ENCODE results near the gene IVD. TPM values are rescaled to one million over a fixed set of nuclear protein-coding genes. Genes with fewer than 3 reads are reported as not detected.

Gene IVD
- total and polyA plus RNA-seq, 2 donors (not counting 1 experiment from before 2014, with no cell fraction given) = 41.7 to 106 TPM

DNA sequence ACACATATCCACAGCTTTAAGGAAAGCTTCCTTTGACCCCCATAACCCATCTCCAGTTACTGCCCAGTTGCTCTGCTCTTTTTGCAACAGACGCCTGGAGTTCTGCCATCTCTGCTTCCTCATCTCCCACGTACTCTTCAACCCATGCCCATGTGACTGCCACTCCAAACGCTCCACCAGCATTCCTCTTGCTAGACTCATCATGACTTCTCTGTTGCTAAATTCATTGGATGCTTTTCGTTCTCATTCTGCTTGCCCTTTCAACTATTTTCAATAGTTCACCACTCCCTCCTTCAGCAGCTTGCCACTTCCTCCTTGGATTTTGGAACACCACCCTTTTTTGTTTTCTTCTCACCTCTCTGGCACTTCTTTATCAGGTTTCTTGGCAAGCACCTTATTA lies 25.7 kb upstream of the IVD start:
- TF ChIP-seq, protein P1, sequence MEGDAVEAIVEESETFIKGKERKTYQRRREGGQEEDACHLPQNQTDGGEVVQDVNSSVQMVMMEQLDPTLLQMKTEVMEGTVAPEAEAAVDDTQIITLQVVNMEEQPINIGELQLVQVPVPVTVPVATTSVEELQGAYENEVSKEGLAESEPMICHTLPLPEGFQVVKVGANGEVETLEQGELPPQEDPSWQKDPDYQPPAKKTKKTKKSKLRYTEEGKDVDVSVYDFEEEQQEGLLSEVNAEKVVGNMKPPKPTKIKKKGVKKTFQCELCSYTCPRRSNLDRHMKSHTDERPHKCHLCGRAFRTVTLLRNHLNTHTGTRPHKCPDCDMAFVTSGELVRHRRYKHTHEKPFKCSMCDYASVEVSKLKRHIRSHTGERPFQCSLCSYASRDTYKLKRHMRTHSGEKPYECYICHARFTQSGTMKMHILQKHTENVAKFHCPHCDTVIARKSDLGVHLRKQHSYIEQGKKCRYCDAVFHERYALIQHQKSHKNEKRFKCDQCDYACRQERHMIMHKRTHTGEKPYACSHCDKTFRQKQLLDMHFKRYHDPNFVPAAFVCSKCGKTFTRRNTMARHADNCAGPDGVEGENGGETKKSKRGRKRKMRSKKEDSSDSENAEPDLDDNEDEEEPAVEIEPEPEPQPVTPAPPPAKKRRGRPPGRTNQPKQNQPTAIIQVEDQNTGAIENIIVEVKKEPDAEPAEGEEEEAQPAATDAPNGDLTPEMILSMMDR (IDR thresholded peaks at IDR 0.05) = no peak
- no peak for TF ChIP-seq EZH2 (IDR thresholded peaks at IDR 0.05; ENCODE audit: borderline replicate concordance, insufficient read depth, low read depth, low read length, poor library complexity, severe bottlenecking)
- no peak overlapping the region for H3K9ac ChIP-seq (ENCODE audit: low read length)
- CTCF ChIA-PET = interaction anchor here (0.5 to 1.5 kb wide), 3 partner anchors 11 to 42 kb away, joined by 3 to 5 read pairs (median 4); no protein-coding TSS in a partner anchor
- H2AFZ ChIP-seq (ENCODE audit: insufficient read depth, low read depth, low read length, poor library complexity, severe bottlenecking) = no peak overlapping the region
- no peaks in the 10 kb centered on the region for H3K9me3 Mint-ChIP-seq (ENCODE audit: insufficient read depth)
- no peak overlapping the region for H3K4me3 Mint-ChIP-seq
- H3K4me2 ChIP-seq (replicated peaks; ENCODE audit: low read depth, low read length, poor library complexity, severe bottlenecking) = no peak overlapping the region
- no peak overlapping the region for H3K27ac ChIP-seq (ENCODE audit: low read length in 2 of 2)
- no peaks in the 10 kb centered on the region for H4K20me1 ChIP-seq (ENCODE audit: control insufficient read depth, insufficient read depth, low read length, poor library complexity, severe bottlenecking)
- intact Hi-C loops (cut with micrococcal nuclease) = loop anchor here (5.0 kb wide), 1 partner anchor 902 kb away; no protein-coding TSS in a partner anchor
- no peak overlapping the region for H3K4me3 ChIP-seq (ENCODE audit: control extremely low read depth in 1 of 5, extremely low read depth in 1 of 5, insufficient read depth in 1 of 5, low read depth in 2 of 5, low read length in 4 of 5)
- no peaks in the 10 kb centered on the region for H3K27me3 ChIP-seq (replicated peaks in 1 of 4; ENCODE audit: control extremely low read depth in 1 of 4, control insufficient read depth in 3 of 4, insufficient read depth in 4 of 4, low read length in 3 of 4)
- DNase-seq = no peak
- peaks cover 12% of the 10 kb centered on the region for H3K4me1 Mint-ChIP-seq
- no peaks in the 10 kb centered on the region for H3K27me3 Mint-ChIP-seq
- peaks cover 11% of the 10 kb centered on the region for H3K79me2 ChIP-seq (ENCODE audit: control insufficient read depth, insufficient read depth, low read length)
- peaks cover 6 to 13% of the 10 kb centered on the region in 2 donors for H3K4me1 ChIP-seq (ENCODE audit: control insufficient read depth in 2 of 2, insufficient read depth in 2 of 2, low read length in 2 of 2)
- H3K36me3 ChIP-seq (replicated peaks in 1 of 2; ENCODE audit: control extremely low read depth in 1 of 2, control insufficient read depth in 1 of 2, extremely low read depth in 1 of 2, insufficient read depth in 2 of 2, low read length in 1 of 2) = no peaks in the 10 kb centered on the region
- no peak for ATAC-seq (ENCODE audit: low read depth)
- no peak overlapping the region for H3K27ac Mint-ChIP-seq
- WGBS (ENCODE audit: insufficient coverage) = 37% methylated on average over 4 of the region's 4 CpGs
- no peaks in the 10 kb centered on the region for H3K9me3 ChIP-seq (ENCODE audit: control extremely low read depth in 1 of 3, control insufficient read depth in 2 of 3, insufficient read depth in 1 of 3, low read length in 2 of 3)
- POLR2A ChIA-PET = no interaction called here

DNA sequence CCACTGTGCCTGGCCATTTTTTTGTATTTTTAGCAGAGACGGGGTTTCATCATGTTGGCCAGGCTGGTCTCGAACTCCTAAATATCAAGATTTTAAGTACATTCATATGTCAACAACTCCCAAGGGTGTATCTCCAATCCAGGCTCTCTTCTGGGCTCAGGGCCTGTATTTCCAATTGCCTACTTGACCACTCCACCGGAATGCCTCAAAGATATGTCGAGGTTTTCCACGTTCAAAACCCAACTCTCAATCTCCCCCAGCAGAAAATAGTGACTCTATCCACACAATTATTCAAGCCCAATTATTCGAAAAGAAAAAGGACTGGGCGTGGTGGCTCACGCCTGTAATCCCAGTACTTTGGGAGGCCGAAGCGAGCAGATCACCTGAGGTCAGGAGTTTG lies 25.0 kb upstream of the IVD start:
- Histone ChIP-seq H2AFZ (ENCODE audit: insufficient read depth, low read depth, low read length, poor library complexity, severe bottlenecking) (no peak overlapping the region), H3K4me3 (ENCODE audit: control extremely low read depth in 1 of 5, extremely low read depth in 1 of 5, insufficient read depth in 1 of 5, low read depth in 2 of 5, low read length in 4 of 5) (no peak overlapping the region), H3K4me1 (ENCODE audit: control insufficient read depth in 2 of 2, insufficient read depth in 2 of 2, low read length in 2 of 2) (peaks cover 6 to 13% of the 10 kb centered on the region in 2 donors), H3K4me2 (replicated peaks; ENCODE audit: low read depth, low read length, poor library complexity, severe bottlenecking) (no peak overlapping the region), H3K9ac (ENCODE audit: low read length) (no peak overlapping the region), H4K20me1 (ENCODE audit: control insufficient read depth, insufficient read depth, low read length, poor library complexity, severe bottlenecking) (no peaks in the 10 kb centered on the region), H3K9me3 (ENCODE audit: control extremely low read depth in 1 of 3, control insufficient read depth in 2 of 3, insufficient read depth in 1 of 3, low read length in 2 of 3) (no peaks in the 10 kb centered on the region), H3K36me3 (replicated peaks in 1 of 2; ENCODE audit: control extremely low read depth in 1 of 2, control insufficient read depth in 1 of 2, extremely low read depth in 1 of 2, insufficient read depth in 2 of 2, low read length in 1 of 2) (no peaks in the 10 kb centered on the region), H3K27ac (ENCODE audit: low read length in 2 of 2) (no peak overlapping the region), H3K79me2 (ENCODE audit: control insufficient read depth, insufficient read depth, low read length) (peaks cover 11% of the 10 kb centered on the region), H3K27me3 (replicated peaks in 1 of 4; ENCODE audit: control extremely low read depth in 1 of 4, control insufficient read depth in 3 of 4, insufficient read depth in 4 of 4, low read length in 3 of 4) (no peaks in the 10 kb centered on the region)
- CTCF ChIA-PET = no interaction called here
- intact Hi-C loops (cut with micrococcal nuclease) = loop anchor here (5.0 kb wide), 1 partner anchor 902 kb away; no protein-coding TSS in a partner anchor
- WGBS (ENCODE audit: insufficient coverage) = 100% methylated on average over 8 of the region's 10 CpGs
- H3K4me1 Mint-ChIP-seq = peaks cover 12% of the 10 kb centered on the region
- POLR2A ChIA-PET = no interaction called here
- no peak overlapping the region for H3K27ac Mint-ChIP-seq
- no peaks in the 10 kb centered on the region for H3K27me3 Mint-ChIP-seq
- no peaks in the 10 kb centered on the region for H3K9me3 Mint-ChIP-seq (ENCODE audit: insufficient read depth)
- TF ChIP-seq, protein P1 (IDR thresholded peaks at IDR 0.05) = no peak
- TF ChIP-seq EZH2 (IDR thresholded peaks at IDR 0.05; ENCODE audit: borderline replicate concordance, insufficient read depth, low read depth, low read length, poor library complexity, severe bottlenecking) = no peak
- no peak for ATAC-seq (ENCODE audit: low read depth)
- H3K4me3 Mint-ChIP-seq = no peak overlapping the region
- no peak for DNase-seq
